GM12892 (cell line): Measurements from ENCODE around the gene SPDYE16.
"Not testable (repeated sequence)": the region's sequence is repeated elsewhere in the genome, so short reads cannot be mapped to it uniquely, and the experiment has no call there.

Experiments
- POLR2A ChIP-seq: IDR thresholded peaks from 2 replicates; pipeline ENCODE4 v1.6.1; 2011; ENCODE audit warnings: low read depth, low read length, control low read depth
- POLR2AphosphoS5 ChIP-seq: IDR thresholded peaks from 2 replicates; pipeline ENCODE4 v1.6.1; 2011; ENCODE audit warnings: low read depth, low read length, control low read depth
- TAF1 ChIP-seq: IDR thresholded peaks from 2 replicates; pipeline ENCODE4 v1.6.1; 2011; ENCODE audit warnings: low read depth, mild to moderate bottlenecking, control low read depth, low read length, borderline replicate concordance

GRCh38 chr7:76531643-76532042 is 11.5 kb downstream of the SPDYE16 start:
- not testable (repeated sequence) for TF ChIP-seq POLR2A, TAF1, POLR2AphosphoS5
